Endodermal cell (in vitro differentiated cells): ENCODE measurements around the gene EVI5L. TPM values are rescaled to one million over a fixed set of nuclear protein-coding genes. Genes with fewer than 3 reads are reported as not detected.
A peak's percentile ranks its signal among the peaks of the same experiment; 100 is the strongest.

ENCODE experiments used
- DNase-seq: peaks from one replicate; pipeline ENCODE4 v3.0.0-alpha.2; 2017
- H3K27ac ChIP-seq: 2 replicates; pipeline ENCODE4 v1.5.1; 2013; ENCODE audit warnings: mild to moderate bottlenecking, low read depth, low read length, moderate library complexity
- H3K27me3 ChIP-seq: 2 replicates; pipeline ENCODE4 v1.6.1; 2013; ENCODE audit warnings: mild to moderate bottlenecking, low read length, moderate library complexity; ENCODE audit not compliant: insufficient read depth, control insufficient read depth, poor library complexity, severe bottlenecking
- H3K36me3 ChIP-seq: 2 replicates; pipeline ENCODE4 v1.7.0; 2013; ENCODE audit warnings: mild to moderate bottlenecking, low read length, moderate library complexity; ENCODE audit not compliant: control insufficient read depth, insufficient read depth
- H3K4me1 ChIP-seq: one replicate; pipeline ENCODE4 v1.7.0; 2013; ENCODE audit warnings: low read length; ENCODE audit not compliant: control insufficient read depth, insufficient read depth
- H3K4me3 ChIP-seq: 2 replicates; pipeline ENCODE4 v1.5.1; 2013; ENCODE audit warnings: mild to moderate bottlenecking, low read length, moderate library complexity
- H3K9ac ChIP-seq: 2 replicates; pipeline ENCODE4 v1.6.1; 2013; ENCODE audit warnings: mild to moderate bottlenecking, low read length, moderate library complexity; ENCODE audit not compliant: poor library complexity, severe bottlenecking; ENCODE audit errors: extremely low read depth
- H3K9me3 ChIP-seq: 2 replicates; pipeline ENCODE4 v1.6.1; 2013; ENCODE audit warnings: mild to moderate bottlenecking, low read length, moderate library complexity; ENCODE audit not compliant: control insufficient read depth
- H3K27ac Mint-ChIP-seq: 2 replicates; pipeline ENCODE4 v1.8.0; 2020; ENCODE audit warnings: mixed read lengths
- H3K27me3 Mint-ChIP-seq: 2 replicates; pipeline ENCODE4 v1.8.0; 2021; ENCODE audit warnings: mild to moderate bottlenecking, mixed read lengths; ENCODE audit not compliant: insufficient read depth
- H3K36me3 Mint-ChIP-seq: 2 replicates; pipeline ENCODE4 v1.8.0; 2020; ENCODE audit warnings: low read depth, mixed read lengths
- H3K4me1 Mint-ChIP-seq: 2 replicates; pipeline ENCODE4 v1.8.0; 2020; ENCODE audit warnings: mixed read lengths
- H3K4me3 Mint-ChIP-seq: 2 replicates; pipeline ENCODE4 v1.8.0; 2020; ENCODE audit warnings: mild to moderate bottlenecking, moderate library complexity, mixed read lengths
- H3K9me3 Mint-ChIP-seq: 2 replicates; pipeline ENCODE4 v1.8.0; 2020; ENCODE audit warnings: mild to moderate bottlenecking, mixed read lengths
- WGBS, 2 experiments: methylation state at CpG; one replicate each; pipeline versions ENCODE4 v1.1.5 to v1.1.7; 2013; ENCODE audit warnings: missing lambda C conversion rate in 2 of 2, mixed read lengths in 1 of 2; ENCODE audit not compliant: insufficient coverage in 1 of 2, insufficient read length in 1 of 2; 5-methylcytosine and 5-hydroxymethylcytosine counted together
- total RNA-seq, 2 donors: library from RNA; stranded (reverse); fragmentation: NEBNext Ultra II Directional in 1 of 2; extraction: Animal tissue kit (Norgen Biotek cat#: 25700) in 1 of 2; gene quantifications; 2 replicates in 1 of 2; 3 replicates in 1 of 2; pipeline ENCODE4 v1.2.1, GENCODE V29; 2021
- TF ChIP-seq, protein P1 (sequence below): fragments of 200-600 bp; sonication (generic); conservative IDR thresholded peaks from 2 replicates; pipeline ENCODE4 v1.5.0; 2021; ENCODE audit warnings: antibody characterized with exemption, mild to moderate bottlenecking

EVI5L gene
- total RNA-seq, 2 donors from 2014 or later = 6.4 to 9.2 TPM

DNA sequence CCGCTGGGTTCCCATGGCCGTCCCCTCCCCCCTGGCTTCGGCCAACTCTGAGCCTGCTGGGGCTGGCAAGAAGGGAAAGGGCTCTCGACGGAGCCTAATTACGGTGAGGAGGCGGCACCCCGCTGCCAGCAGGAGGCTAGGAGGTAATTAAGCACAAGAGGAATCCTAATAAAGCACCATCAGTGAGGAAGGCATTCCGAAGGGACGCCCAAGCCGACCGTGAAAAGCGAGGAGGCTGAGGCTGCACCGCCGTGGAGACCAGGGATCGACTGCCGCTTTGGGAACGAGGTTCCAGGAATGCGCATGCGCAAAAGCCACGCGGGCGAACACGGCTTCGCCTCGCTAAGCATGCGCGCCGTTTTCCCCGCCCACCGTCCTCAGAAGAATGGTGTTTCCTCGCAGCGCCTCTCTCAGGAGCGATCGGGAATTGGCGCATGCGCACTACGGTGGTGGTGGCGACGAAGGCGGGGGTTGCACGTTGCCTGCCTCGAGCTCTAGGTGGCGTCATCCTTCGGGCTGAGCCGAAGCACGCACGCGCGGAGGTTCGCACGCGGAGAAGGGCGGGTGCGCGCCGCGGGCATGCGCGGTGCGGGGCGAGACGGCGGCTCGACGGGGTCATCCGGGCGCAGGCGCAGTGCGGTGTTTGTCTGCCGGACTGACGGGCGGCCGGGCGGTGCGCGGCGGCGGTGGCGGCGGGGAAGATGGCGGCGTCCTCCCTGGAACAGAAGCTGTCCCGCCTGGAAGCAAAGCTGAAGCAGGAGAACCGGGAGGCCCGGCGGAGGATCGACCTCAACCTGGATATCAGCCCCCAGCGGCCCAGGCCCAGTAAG lies 73.4 kb downstream of the EVI5L start, which contains the start of gene MAP2K7:
MAP2K7 (plus strand) TSS at position 634 of the 830 bp plus-strand sequence; CDS start at position 702, 68 bp downstream.
- H3K9me3 ChIP-seq = no peaks in the 10 kb centered on the region
- Mint-ChIP-seq H3K4me3 (peak within 1 kb of the TSS; percentile 81), H3K27me3 (no peaks in the 10 kb centered on the region), H3K9me3 (no peaks in the 10 kb centered on the region), H3K4me1 (peaks cover 11% of the 10 kb centered on the region), H3K36me3 (peaks cover 11% of the 10 kb centered on the region), H3K27ac (peak within 1 kb of the TSS; percentile 91)
- peak within 1 kb of the TSS; percentile 82 for H3K9ac ChIP-seq
- peak within 1 kb of the TSS; percentile 91 for H3K4me3 ChIP-seq
- TF ChIP-seq, protein P1, sequence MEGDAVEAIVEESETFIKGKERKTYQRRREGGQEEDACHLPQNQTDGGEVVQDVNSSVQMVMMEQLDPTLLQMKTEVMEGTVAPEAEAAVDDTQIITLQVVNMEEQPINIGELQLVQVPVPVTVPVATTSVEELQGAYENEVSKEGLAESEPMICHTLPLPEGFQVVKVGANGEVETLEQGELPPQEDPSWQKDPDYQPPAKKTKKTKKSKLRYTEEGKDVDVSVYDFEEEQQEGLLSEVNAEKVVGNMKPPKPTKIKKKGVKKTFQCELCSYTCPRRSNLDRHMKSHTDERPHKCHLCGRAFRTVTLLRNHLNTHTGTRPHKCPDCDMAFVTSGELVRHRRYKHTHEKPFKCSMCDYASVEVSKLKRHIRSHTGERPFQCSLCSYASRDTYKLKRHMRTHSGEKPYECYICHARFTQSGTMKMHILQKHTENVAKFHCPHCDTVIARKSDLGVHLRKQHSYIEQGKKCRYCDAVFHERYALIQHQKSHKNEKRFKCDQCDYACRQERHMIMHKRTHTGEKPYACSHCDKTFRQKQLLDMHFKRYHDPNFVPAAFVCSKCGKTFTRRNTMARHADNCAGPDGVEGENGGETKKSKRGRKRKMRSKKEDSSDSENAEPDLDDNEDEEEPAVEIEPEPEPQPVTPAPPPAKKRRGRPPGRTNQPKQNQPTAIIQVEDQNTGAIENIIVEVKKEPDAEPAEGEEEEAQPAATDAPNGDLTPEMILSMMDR = peak; percentile 68
- H3K27me3 ChIP-seq = no peaks in the 10 kb centered on the region
- WGBS, 2 experiments = 0 to 1% methylated on average over 37 to 89 of the region's 89 CpGs
- H3K36me3 ChIP-seq = peaks cover 15% of the 10 kb centered on the region
- H3K4me1 ChIP-seq = no peaks in the 10 kb centered on the region
- peak within 1 kb of the TSS; percentile 80 for H3K27ac ChIP-seq
- peak; percentile 100 for DNase-seq

DNA sequence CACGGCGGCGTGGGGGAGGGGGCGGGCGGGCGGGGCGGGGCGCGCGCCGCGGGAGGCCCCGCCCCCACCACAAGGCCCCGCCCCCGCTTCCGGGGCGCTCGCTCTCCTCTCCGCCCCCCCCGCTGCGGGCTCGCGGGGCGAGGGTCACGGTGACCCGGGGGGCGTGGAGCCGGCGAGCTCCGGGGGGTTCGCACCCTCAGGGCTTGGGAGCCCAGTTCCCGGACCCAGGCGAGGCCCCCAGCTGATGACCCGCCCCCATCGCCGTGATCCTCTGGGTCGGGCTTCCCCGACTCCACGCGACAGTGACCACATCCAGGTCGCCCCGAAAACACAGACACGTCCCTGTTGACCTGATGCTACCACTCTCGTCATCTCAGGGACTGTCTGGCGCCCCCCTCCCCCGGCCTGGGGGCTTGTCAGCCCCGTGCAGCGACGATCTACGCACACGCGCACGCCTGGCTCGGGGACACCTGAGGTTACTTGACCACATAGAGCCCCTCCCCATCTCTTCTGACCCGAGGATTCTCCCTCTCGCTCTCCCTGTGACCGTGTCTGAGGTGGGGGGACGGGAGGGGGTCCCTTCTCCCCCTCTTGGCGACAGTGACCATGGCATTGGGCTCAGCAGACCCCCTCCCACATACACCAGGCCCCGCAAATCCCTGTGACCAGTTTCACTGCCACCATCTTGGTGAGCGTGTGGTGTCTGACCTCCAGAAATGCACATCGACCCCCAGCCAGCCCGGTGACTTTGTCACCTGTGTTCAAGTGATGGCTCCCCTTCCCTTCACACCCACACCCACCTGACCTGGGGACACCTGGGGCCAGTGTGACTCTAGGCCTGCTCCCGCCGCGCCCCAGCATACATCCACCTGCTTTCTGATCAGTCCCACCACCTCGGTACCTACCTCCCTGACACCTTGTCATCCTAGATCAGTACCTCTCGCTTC lies 74.3 kb downstream of the EVI5L start:
- peak overlapping the region; percentile 91 for H3K27ac Mint-ChIP-seq
- peaks cover 7% of the 10 kb centered on the region for H3K36me3 Mint-ChIP-seq
- H3K9me3 Mint-ChIP-seq = no peaks in the 10 kb centered on the region
- TF ChIP-seq, protein P1 = no peak
- peaks cover 11% of the 10 kb centered on the region for H3K4me1 Mint-ChIP-seq
- Histone ChIP-seq H3K36me3 (peaks cover 15% of the 10 kb centered on the region), H3K4me3 (peak overlapping the region; percentile 91), H3K27ac (no peak overlapping the region), H3K9me3 (no peaks in the 10 kb centered on the region), H3K27me3 (no peaks in the 10 kb centered on the region), H3K4me1 (no peaks in the 10 kb centered on the region), H3K9ac (peak overlapping the region; percentile 66)
- peak overlapping the region; percentile 81 for H3K4me3 Mint-ChIP-seq
- no peaks in the 10 kb centered on the region for H3K27me3 Mint-ChIP-seq
- whole genome bisulfite sequencing, 2 experiments = 14 to 30% methylated on average over 12 to 58 of the region's 68 CpGs
- peak; percentile 74 for DNase-seq

DNA sequence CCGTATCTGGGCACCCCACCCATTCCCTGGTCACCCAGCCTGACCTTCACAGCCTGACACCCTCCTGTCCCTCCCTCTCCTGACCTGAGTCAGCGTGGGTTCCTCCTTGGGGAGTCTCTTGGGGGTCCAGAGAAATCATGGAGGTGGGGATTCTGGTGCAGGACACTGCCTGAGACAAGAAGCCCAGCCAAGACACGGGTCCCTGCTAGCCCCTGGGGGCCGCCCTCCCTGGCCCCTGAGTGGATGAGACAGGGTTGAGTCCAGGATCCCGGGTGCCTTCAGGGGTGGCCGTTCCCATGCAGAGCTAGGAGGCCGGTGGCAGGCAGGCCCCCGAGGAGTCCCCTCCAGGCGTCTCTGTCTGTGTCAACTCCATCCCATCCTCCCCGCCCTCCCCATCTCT lies 75.2 kb downstream of the EVI5L start:
- peak overlapping the region; percentile 81 for H3K4me3 Mint-ChIP-seq
- Histone ChIP-seq H3K4me1 (no peaks in the 10 kb centered on the region), H3K27ac (no peak overlapping the region), H3K27me3 (no peaks in the 10 kb centered on the region), H3K9me3 (no peaks in the 10 kb centered on the region), H3K9ac (no peak overlapping the region), H3K36me3 (peaks cover 17% of the 10 kb centered on the region), H3K4me3 (peak overlapping the region; percentile 91)
- 61 to 83% methylated on average over 5 to 10 of the region's 10 CpGs for WGBS, 2 experiments
- peaks cover 11% of the 10 kb centered on the region for H3K4me1 Mint-ChIP-seq
- DNase-seq = no peak
- H3K27me3 Mint-ChIP-seq = no peaks in the 10 kb centered on the region
- no peaks in the 10 kb centered on the region for H3K9me3 Mint-ChIP-seq
- TF ChIP-seq, protein P1 = no peak
- H3K36me3 Mint-ChIP-seq = peaks cover 4% of the 10 kb centered on the region
- H3K27ac Mint-ChIP-seq = peak overlapping the region; percentile 12
